HepG2 (cell line): Measurements from ENCODE around the gene NCOA7. TPM values are rescaled to one million over a fixed set of nuclear protein-coding genes. Genes with fewer than 3 reads are reported as not detected.

Experiments used
- BRCA1 ChIP-seq: sonication (generic); formaldehyde crosslinking; IDR thresholded peaks from 2 replicates; pipeline ENCODE4 v1.4.0; 2020; ENCODE audit warnings: missing genetic modification reagents
- GLMP ChIP-seq: sonication (generic); formaldehyde crosslinking; IDR thresholded peaks from 2 replicates; pipeline ENCODE4 v1.9.0; 2021; ENCODE audit warnings: missing genetic modification reagents, mild to moderate bottlenecking, borderline replicate concordance
- HNRNPUL1 ChIP-seq: fragments of 200-400 bp; formaldehyde crosslinking; IDR thresholded peaks from 2 replicates; pipeline ENCODE4 v1.6.1; 2017; ENCODE audit warnings: low read depth, mild to moderate bottlenecking, low read length, moderate library complexity
- HOXA5 ChIP-seq: sonication (generic); formaldehyde crosslinking; IDR thresholded peaks from 2 replicates; pipeline ENCODE4 v1.4.0; 2020; ENCODE audit warnings: missing genetic modification reagents
- IKZF4 ChIP-seq: sonication (generic); formaldehyde crosslinking; IDR thresholded peaks from 2 replicates; pipeline ENCODE4 v1.5.1; 2020; ENCODE audit warnings: borderline replicate concordance, mild to moderate bottlenecking, low read depth, missing genetic modification reagents; ENCODE audit errors: not compliant biosample characterization
- IRF9 ChIP-seq: sonication (generic); formaldehyde crosslinking; IDR thresholded peaks from 2 replicates; pipeline ENCODE4 v1.8.0; 2022; ENCODE audit warnings: missing genetic modification reagents, mild to moderate bottlenecking, borderline replicate concordance
- ISL2 ChIP-seq: sonication (generic); formaldehyde crosslinking; IDR thresholded peaks from 2 replicates; pipeline ENCODE4 v1.5.0; 2020; ENCODE audit warnings: missing genetic modification reagents
- MAFK ChIP-seq, 2 experiments: IDR thresholded peaks in 1 of 2; conservative IDR thresholded peaks in 1 of 2; 2 replicates each; pipeline ENCODE4 v1.6.1; 2011; ENCODE audit warnings: improper control_type of control experiment in 2 of 2, low read length in 2 of 2
- PRPF4 ChIP-seq: fragments of 200-400 bp; formaldehyde crosslinking; IDR thresholded peaks from 2 replicates; pipeline ENCODE4 v1.6.1; 2016; ENCODE audit warnings: low read length, low read depth; ENCODE audit not compliant: poor library complexity, severe bottlenecking
- RCOR2 ChIP-seq: IDR thresholded peaks from 2 replicates; pipeline ENCODE4 v1.6.1; 2016; ENCODE audit warnings: missing biosample characterization, missing genetic modification reagents
- SMYD3 ChIP-seq: sonication (generic); formaldehyde crosslinking; IDR thresholded peaks from 2 replicates; pipeline ENCODE4 v1.8.1; 2023; ENCODE audit warnings: mild to moderate bottlenecking, missing genetic modification reagents
- ZBTB33 ChIP-seq: sonication (generic); formaldehyde crosslinking; IDR thresholded peaks from 2 replicates; pipeline ENCODE4 v1.4.0; 2020; ENCODE audit warnings: missing genetic modification reagents
- ZBTB40 ChIP-seq, 2 experiments: fragments of 450-650 bp in 1 of 2; sonication (generic) in 1 of 2; formaldehyde crosslinking in 1 of 2; IDR thresholded peaks; 2 replicates each; pipeline versions ENCODE4 v1.6.1 to v1.8.0; 2016 to 2022; ENCODE audit warnings: antibody characterized with exemption in 1 of 2, mild to moderate bottlenecking in 1 of 2, missing genetic modification reagents in 1 of 2
- ZSCAN22 ChIP-seq: sonication (generic); formaldehyde crosslinking; IDR thresholded peaks from 2 replicates; pipeline ENCODE4 v1.4.0; 2020; ENCODE audit warnings: mild to moderate bottlenecking, missing genetic modification reagents
- polyA plus RNA-seq, 8 experiments: library from polyadenylated mRNA; depleted of rRNA in 3 of 8; stranded (reverse) in 7 of 8; unstranded in 1 of 8; fragments of >200 nt; fragmentation: Illumina TruSeq in 4 of 8; extraction: Trizol in 4 of 8; gene quantifications; 2 replicates each; pipeline versions ENCODE4 v1.2.1 to v1.2.3, GENCODE V29; 2011 to 2016; ENCODE audit warnings: low read depth in 4 of 8, missing spikeins in 1 of 8, mixed read lengths in 1 of 8; ENCODE audit not compliant: insufficient read depth in 1 of 8
- total RNA-seq, 5 experiments: library from RNA; depleted of rRNA; stranded (reverse); fragments of >200 nt; fragmentation: Illumina TruSeq; extraction: Trizol; gene quantifications; 2 replicates each; pipeline ENCODE4 v1.2.3, GENCODE V29; 2016; ENCODE audit warnings: low read depth in 1 of 5

Gene NCOA7
- total and polyA plus RNA-seq, 2 of the 13 experiments (the other 11 are each of a cell fraction or from before 2014, with no cell fraction given), result 13.6 to 20.8 TPM

GRCh38 chr6:125780540-125781313 lies 10.0 kb upstream of the NCOA7 start (continued):
- no peak for TF ChIP-seq ZBTB40 (IDR thresholded peaks at IDR 0.05)
- TF ChIP-seq ZBTB40 (CRISPR knock-in tag; IDR thresholded peaks at IDR 0.05), result peak; percentile 87; the same call in 1 of the 2 replicates
- no peak for TF ChIP-seq HNRNPUL1
- TF ChIP-seq ZSCAN22, result no peak
- peak; percentile 80; the same call in 1 of the 2 replicates for TF ChIP-seq SMYD3 (CRISPR knock-in tag)
- TF ChIP-seq BRCA1 (CRISPR knock-in tag), result peak; percentile 5
- no peak for TF ChIP-seq MAFK (conservative IDR thresholded peaks at IDR 0.05 in 1 of 2, IDR thresholded peaks at IDR 0.05 in 1 of 2; ENCODE audit: low read length in 2 of 2)
- TF ChIP-seq ISL2 (CRISPR knock-in tag), result peak; percentile 49
- 0 out of 2 replicates have a peak, but pooled peaks have one; percentile 13 for TF ChIP-seq ZBTB33
- peak; percentile 5; the same call in 1 of the 2 replicates for TF ChIP-seq RCOR2
- no peak for TF ChIP-seq GLMP
- no peak for TF ChIP-seq PRPF4
- 0 out of 2 replicates have a peak, but pooled peaks have one; percentile 40 for TF ChIP-seq IRF9 (CRISPR knock-in tag)
- TF ChIP-seq IKZF4 (CRISPR knock-in tag), result peak; percentile 33
- 0 out of 2 replicates have a peak, but pooled peaks have one; percentile 56 for TF ChIP-seq HOXA5
